ENCODE measurements around the gene ITGB5. TPM values are rescaled to one million over a fixed set of nuclear protein-coding genes. Genes with fewer than 3 reads are reported as not detected.
A peak's percentile ranks its signal among the peaks of the same experiment; 100 is the strongest.
"Not testable (repeated sequence)": the region's sequence is repeated elsewhere in the genome, so short reads cannot be mapped to it uniquely, and the experiment has no call there.

ITGB5 gene
- total RNA-seq, 1 experiment from 2014 or later = 339 TPM

DNA sequence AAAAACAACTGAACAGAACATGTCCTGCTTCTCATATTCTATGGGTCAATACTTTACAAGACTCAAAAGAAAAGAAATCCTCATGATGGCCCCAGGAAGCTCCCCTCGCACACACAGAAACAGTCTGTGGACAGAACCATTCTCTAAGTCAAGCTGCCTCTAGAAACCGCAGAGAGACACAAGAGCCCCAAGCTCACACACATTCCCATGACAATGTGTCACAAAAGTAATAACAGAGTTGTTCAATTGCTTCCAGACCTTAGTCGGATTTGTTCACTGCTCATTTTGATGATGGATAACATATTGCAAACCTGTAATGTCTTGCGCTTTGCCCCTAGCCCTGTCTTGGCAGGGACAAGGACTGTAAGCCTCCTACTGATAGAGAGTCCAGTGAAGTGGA is 96.0 kb downstream of the ITGB5 start:
- Mint-ChIP-seq H3K27ac (peak overlapping the region; percentile 26), H3K36me3 (peaks cover 65% of the 10 kb centered on the region), H3K9me3 (no peaks in the 10 kb centered on the region), H3K4me3 (no peak overlapping the region), H3K4me1 (peaks cover 4% of the 10 kb centered on the region), H3K27me3 (ENCODE audit: low read depth) (no peaks in the 10 kb centered on the region)
- ChIA-PET CTCF (interaction anchor here (1.2 to 1.8 kb wide), 2 partner anchors 30 to 110 kb away, joined by 3 to 7 read pairs; no protein-coding TSS in a partner anchor), POLR2A (no interaction called here)
- TF ChIP-seq, protein P1, sequence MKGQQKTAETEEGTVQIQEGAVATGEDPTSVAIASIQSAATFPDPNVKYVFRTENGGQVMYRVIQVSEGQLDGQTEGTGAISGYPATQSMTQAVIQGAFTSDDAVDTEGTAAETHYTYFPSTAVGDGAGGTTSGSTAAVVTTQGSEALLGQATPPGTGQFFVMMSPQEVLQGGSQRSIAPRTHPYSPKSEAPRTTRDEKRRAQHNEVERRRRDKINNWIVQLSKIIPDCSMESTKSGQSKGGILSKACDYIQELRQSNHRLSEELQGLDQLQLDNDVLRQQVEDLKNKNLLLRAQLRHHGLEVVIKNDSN (CRISPR knock-in tag; IDR thresholded peaks at IDR 0.05) = no peak
- TF ChIP-seq ELF4 (CRISPR knock-in tag; IDR thresholded peaks at IDR 0.05; ENCODE audit: low read depth) = no peak
- TF ChIP-seq, protein P2, sequence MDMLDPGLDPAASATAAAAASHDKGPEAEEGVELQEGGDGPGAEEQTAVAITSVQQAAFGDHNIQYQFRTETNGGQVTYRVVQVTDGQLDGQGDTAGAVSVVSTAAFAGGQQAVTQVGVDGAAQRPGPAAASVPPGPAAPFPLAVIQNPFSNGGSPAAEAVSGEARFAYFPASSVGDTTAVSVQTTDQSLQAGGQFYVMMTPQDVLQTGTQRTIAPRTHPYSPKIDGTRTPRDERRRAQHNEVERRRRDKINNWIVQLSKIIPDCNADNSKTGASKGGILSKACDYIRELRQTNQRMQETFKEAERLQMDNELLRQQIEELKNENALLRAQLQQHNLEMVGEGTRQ (CRISPR knock-in tag; IDR thresholded peaks at IDR 0.05) = no peak
- TF ChIP-seq, protein P3, sequence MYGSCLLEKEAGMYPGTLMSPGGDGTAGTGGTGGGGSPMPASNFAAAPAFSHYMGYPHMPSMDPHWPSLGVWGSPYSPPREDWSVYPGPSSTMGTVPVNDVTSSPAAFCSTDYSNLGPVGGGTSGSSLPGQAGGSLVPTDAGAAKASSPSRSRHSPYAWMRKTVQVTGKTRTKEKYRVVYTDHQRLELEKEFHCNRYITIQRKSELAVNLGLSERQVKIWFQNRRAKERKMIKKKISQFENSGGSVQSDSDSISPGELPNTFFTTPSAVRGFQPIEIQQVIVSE (CRISPR knock-in tag; IDR thresholded peaks at IDR 0.05; ENCODE audit: borderline replicate concordance) = no peak
- TF ChIP-seq, protein P4, sequence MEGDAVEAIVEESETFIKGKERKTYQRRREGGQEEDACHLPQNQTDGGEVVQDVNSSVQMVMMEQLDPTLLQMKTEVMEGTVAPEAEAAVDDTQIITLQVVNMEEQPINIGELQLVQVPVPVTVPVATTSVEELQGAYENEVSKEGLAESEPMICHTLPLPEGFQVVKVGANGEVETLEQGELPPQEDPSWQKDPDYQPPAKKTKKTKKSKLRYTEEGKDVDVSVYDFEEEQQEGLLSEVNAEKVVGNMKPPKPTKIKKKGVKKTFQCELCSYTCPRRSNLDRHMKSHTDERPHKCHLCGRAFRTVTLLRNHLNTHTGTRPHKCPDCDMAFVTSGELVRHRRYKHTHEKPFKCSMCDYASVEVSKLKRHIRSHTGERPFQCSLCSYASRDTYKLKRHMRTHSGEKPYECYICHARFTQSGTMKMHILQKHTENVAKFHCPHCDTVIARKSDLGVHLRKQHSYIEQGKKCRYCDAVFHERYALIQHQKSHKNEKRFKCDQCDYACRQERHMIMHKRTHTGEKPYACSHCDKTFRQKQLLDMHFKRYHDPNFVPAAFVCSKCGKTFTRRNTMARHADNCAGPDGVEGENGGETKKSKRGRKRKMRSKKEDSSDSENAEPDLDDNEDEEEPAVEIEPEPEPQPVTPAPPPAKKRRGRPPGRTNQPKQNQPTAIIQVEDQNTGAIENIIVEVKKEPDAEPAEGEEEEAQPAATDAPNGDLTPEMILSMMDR (IDR thresholded peaks at IDR 0.05) = no peak
- DNase-seq (ENCODE audit: low spot score) = no peak
- ATAC-seq = no peak

DNA sequence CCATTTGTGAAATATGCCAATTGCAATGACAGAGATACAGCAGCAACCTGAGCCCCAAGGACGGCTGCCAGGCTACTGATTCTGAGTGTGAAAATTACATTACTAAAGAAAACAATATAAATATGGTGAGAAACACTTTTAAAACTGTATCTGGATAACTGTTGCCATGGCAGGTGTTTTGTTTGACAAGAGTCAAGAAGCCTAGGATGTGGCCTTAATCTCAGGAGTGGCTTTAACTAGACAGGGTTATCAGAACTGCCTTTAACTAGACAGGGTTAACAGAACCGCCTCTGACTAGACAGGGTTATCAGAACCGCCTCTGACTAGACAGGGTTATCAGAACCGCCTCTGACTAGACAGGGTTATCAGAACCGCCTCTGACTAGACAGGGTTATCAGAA is 98.1 kb downstream of the ITGB5 start:
- H3K27me3 Mint-ChIP-seq (ENCODE audit: low read depth); POLR2A ChIA-PET; H3K4me1 Mint-ChIP-seq; H3K4me3 Mint-ChIP-seq; ATAC-seq; DNase-seq (ENCODE audit: low spot score); H3K9me3 Mint-ChIP-seq: not testable (repeated sequence)
- Mint-ChIP-seq H3K36me3 (peaks cover 63% of the 10 kb centered on the region), H3K27ac (peak overlapping the region; percentile 67; the same call in 1 of the 2 replicates)
- CTCF ChIA-PET = interaction anchor here (3.1 kb wide), 1 partner anchor 29 kb away, joined by 22 read pairs; no protein-coding TSS in a partner anchor

DNA sequence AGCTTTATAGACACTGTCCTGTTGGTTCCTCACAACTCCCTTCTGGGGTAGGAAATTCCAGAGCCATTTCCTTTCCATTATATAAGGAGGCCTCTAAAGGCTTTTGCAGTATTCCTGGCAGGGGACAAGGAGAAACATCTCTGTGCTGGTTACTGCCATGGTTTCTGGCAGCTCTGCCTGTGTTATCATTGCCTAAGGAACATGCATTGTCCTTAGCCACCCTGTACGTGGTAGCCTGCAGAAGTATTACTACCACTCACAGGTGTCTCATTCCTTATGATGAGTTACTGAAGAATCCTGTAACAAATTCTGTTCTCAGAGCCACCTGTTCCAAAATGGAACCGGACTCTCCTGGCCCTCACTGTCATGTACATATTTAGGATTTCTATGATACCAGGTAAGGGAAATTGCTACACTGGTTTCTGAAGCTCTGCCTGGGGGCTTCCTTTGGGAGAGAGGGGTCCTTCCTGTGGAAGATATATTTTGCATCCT is 98.9 kb downstream of the ITGB5 start:
- peaks cover 4% of the 10 kb centered on the region for H3K4me1 Mint-ChIP-seq
- CTCF ChIA-PET = interaction anchor here (0.9 to 3.3 kb wide), 5 partner anchors 14 to 116 kb away, joined by 3 to 32 read pairs (median 7); no protein-coding TSS in a partner anchor
- H3K27ac Mint-ChIP-seq = peak overlapping the region; percentile 67

More for the DNA sequence above, 98.9 kb downstream of the ITGB5 start:
- TF ChIP-seq ZNF416 (CRISPR knock-in tag; IDR thresholded peaks at IDR 0.05) = no peak
- no peak for TF ChIP-seq RORB (CRISPR knock-in tag; IDR thresholded peaks at IDR 0.05)
- TF ChIP-seq, protein P5, sequence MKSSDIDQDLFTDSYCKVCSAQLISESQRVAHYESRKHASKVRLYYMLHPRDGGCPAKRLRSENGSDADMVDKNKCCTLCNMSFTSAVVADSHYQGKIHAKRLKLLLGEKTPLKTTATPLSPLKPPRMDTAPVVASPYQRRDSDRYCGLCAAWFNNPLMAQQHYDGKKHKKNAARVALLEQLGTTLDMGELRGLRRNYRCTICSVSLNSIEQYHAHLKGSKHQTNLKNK (CRISPR knock-in tag; IDR thresholded peaks at IDR 0.05) = no peak
- TF ChIP-seq, protein P6, sequence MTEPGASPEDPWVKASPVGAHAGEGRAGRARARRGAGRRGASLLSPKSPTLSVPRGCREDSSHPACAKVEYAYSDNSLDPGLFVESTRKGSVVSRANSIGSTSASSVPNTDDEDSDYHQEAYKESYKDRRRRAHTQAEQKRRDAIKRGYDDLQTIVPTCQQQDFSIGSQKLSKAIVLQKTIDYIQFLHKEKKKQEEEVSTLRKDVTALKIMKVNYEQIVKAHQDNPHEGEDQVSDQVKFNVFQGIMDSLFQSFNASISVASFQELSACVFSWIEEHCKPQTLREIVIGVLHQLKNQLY (CRISPR knock-in tag; IDR thresholded peaks at IDR 0.05) = no peak
- TF ChIP-seq FOXK1 (CRISPR knock-in tag; IDR thresholded peaks at IDR 0.05) = no peak
- TF ChIP-seq TEAD4 (CRISPR knock-in tag; IDR thresholded peaks at IDR 0.05) = no peak
- TF ChIP-seq, protein P7, sequence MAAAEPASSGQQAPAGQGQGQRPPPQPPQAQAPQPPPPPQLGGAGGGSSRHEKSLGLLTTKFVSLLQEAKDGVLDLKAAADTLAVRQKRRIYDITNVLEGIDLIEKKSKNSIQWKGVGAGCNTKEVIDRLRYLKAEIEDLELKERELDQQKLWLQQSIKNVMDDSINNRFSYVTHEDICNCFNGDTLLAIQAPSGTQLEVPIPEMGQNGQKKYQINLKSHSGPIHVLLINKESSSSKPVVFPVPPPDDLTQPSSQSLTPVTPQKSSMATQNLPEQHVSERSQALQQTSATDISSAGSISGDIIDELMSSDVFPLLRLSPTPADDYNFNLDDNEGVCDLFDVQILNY (CRISPR knock-in tag; IDR thresholded peaks at IDR 0.05) = no peak
- TF ChIP-seq TP53 (CRISPR knock-in tag; IDR thresholded peaks at IDR 0.05) = no peak
- TF ChIP-seq ETV6 (CRISPR knock-in tag; IDR thresholded peaks at IDR 0.05) = no peak
- TF ChIP-seq, protein P8, sequence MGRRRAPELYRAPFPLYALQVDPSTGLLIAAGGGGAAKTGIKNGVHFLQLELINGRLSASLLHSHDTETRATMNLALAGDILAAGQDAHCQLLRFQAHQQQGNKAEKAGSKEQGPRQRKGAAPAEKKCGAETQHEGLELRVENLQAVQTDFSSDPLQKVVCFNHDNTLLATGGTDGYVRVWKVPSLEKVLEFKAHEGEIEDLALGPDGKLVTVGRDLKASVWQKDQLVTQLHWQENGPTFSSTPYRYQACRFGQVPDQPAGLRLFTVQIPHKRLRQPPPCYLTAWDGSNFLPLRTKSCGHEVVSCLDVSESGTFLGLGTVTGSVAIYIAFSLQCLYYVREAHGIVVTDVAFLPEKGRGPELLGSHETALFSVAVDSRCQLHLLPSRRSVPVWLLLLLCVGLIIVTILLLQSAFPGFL (CRISPR knock-in tag; IDR thresholded peaks at IDR 0.05; ENCODE audit: borderline replicate concordance) = no peak
- no peak for TF ChIP-seq NR1H2 (CRISPR knock-in tag; IDR thresholded peaks at IDR 0.05)
- TF ChIP-seq, protein P9, sequence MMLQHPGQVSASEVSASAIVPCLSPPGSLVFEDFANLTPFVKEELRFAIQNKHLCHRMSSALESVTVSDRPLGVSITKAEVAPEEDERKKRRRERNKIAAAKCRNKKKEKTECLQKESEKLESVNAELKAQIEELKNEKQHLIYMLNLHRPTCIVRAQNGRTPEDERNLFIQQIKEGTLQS (CRISPR knock-in tag; conservative IDR thresholded peaks at IDR 0.05) = no peak
- TF ChIP-seq GABPB1 (CRISPR knock-in tag; IDR thresholded peaks at IDR 0.05) = no peak
- no peak for TF ChIP-seq ZBTB21 (CRISPR knock-in tag; IDR thresholded peaks at IDR 0.05; ENCODE audit: borderline replicate concordance)
- TF ChIP-seq, protein P10, sequence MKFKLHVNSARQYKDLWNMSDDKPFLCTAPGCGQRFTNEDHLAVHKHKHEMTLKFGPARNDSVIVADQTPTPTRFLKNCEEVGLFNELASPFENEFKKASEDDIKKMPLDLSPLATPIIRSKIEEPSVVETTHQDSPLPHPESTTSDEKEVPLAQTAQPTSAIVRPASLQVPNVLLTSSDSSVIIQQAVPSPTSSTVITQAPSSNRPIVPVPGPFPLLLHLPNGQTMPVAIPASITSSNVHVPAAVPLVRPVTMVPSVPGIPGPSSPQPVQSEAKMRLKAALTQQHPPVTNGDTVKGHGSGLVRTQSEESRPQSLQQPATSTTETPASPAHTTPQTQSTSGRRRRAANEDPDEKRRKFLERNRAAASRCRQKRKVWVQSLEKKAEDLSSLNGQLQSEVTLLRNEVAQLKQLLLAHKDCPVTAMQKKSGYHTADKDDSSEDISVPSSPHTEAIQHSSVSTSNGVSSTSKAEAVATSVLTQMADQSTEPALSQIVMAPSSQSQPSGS (CRISPR knock-in tag; IDR thresholded peaks at IDR 0.05; ENCODE audit: borderline replicate concordance, low read depth) = no peak
- no peak for TF ChIP-seq ZNF423 (CRISPR knock-in tag; IDR thresholded peaks at IDR 0.05)
- TF ChIP-seq ZNF138 (CRISPR knock-in tag; conservative IDR thresholded peaks at IDR 0.05) = no peak
- no peak for TF ChIP-seq ZNF671 (CRISPR knock-in tag; IDR thresholded peaks at IDR 0.05)
- no peak for DNase-seq (ENCODE audit: low spot score)
- no peaks in the 10 kb centered on the region for H3K9me3 Mint-ChIP-seq
- peaks cover 57% of the 10 kb centered on the region for H3K36me3 Mint-ChIP-seq
- POLR2A ChIA-PET = no interaction called here
- H3K4me3 Mint-ChIP-seq = no peak overlapping the region
- ATAC-seq = peak; percentile 32
- H3K27me3 Mint-ChIP-seq (ENCODE audit: low read depth) = no peaks in the 10 kb centered on the region

Measured in WTC11 (cell line).